AG10803 (cell line): Measurements from ENCODE around the gene MEGF9.
A peak's percentile ranks its signal among the peaks of the same experiment; 100 is the strongest.

Source experiments
- DNase-seq: peaks from one replicate; pipeline ENCODE4 v3.0.0; 2010; ENCODE audit warnings: low read depth
- H3K4me3 ChIP-seq: 2 replicates; pipeline ENCODE4 v1.5.1; 2011; ENCODE audit warnings: mild to moderate bottlenecking, low read length, control low read depth
- TF ChIP-seq, protein P1 (sequence below): conservative IDR thresholded peaks from 2 replicates; pipeline ENCODE4 v1.5.1; 2011; ENCODE audit warnings: mild to moderate bottlenecking, low read length, control low read depth, inconsistent platforms

MEGF9 gene

DNA sequence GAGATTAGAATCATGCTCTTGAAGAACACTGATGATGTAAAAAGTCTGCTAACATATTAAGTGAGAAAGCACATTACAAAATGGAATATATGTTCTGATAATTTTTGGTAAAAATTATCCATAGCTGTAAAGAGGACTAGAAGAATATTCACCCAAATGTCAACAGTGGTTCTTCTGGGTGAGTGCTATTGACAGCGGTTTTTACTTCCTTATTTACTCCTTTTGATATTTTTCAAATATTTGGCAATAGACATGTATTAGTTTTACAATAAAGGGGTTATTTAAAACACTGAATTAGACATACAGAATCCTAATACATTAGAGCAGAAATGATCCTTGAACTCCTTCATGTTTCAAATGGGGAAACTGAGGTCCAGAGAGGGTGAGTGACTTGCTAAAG is 26.9 kb upstream of the MEGF9 start:
- DNase-seq = no peak
- H3K4me3 ChIP-seq = no peak overlapping the region
- TF ChIP-seq, protein P1, sequence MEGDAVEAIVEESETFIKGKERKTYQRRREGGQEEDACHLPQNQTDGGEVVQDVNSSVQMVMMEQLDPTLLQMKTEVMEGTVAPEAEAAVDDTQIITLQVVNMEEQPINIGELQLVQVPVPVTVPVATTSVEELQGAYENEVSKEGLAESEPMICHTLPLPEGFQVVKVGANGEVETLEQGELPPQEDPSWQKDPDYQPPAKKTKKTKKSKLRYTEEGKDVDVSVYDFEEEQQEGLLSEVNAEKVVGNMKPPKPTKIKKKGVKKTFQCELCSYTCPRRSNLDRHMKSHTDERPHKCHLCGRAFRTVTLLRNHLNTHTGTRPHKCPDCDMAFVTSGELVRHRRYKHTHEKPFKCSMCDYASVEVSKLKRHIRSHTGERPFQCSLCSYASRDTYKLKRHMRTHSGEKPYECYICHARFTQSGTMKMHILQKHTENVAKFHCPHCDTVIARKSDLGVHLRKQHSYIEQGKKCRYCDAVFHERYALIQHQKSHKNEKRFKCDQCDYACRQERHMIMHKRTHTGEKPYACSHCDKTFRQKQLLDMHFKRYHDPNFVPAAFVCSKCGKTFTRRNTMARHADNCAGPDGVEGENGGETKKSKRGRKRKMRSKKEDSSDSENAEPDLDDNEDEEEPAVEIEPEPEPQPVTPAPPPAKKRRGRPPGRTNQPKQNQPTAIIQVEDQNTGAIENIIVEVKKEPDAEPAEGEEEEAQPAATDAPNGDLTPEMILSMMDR = no peak

DNA sequence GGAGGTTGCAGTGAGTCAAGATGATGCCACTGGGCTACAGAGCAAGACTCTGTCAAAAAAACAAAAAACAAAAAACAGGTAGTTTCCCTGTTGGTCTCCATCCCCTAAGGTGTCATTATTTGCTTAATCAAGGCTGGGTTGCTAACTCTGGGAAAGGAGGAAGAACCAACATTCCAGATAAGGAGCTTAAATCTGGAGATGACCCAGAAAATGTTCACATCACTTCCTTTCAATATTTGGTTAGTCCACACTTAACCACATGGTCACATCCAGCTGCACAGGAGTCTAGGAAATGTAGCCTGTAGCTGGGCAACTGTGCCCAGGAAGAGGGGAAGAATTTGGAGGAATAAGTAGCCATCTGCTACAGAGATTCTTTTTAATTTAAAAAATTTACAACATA is 25.9 kb upstream of the MEGF9 start:
- H3K4me3 ChIP-seq = no peak overlapping the region
- peak; percentile 35 for DNase-seq
- TF ChIP-seq, protein P1 = no peak

DNA sequence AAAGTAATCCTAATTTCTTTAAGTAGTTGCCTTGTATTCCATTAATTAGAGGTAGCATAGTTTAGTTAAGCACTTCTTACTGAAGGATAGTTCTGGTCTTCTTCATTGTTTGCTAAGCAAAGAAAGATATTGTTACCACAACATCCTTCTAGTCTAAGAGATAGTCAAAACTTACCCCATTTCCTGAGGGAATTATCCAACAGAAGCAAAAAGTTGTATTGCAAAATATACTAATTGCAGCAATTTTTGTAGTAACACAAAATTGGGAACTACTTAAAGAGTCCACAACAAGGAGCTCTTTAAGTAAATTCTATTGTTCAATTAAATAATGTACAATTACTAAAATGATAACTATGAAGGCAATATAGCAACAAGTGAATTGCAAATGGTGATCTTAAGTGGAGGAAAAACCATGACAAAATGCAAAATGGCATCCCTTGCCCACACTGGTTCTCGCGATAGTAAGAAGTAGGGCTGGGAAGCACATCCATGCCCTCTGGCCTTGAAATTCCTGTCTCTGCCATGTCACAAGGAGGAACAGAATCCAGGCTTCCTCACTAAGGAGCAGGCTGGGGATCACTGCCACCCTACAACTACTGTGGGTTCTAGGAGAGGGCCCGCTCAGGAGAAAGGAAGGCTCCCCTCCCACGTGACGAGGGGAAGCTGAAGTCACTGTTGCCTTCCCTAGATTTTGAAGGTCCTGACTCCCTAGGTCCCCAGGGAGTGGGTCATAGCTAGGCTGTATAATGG is 23.3 kb upstream of the MEGF9 start:
- TF ChIP-seq, protein P1 = no peak
- DNase-seq = no peak
- no peak overlapping the region for H3K4me3 ChIP-seq

DNA sequence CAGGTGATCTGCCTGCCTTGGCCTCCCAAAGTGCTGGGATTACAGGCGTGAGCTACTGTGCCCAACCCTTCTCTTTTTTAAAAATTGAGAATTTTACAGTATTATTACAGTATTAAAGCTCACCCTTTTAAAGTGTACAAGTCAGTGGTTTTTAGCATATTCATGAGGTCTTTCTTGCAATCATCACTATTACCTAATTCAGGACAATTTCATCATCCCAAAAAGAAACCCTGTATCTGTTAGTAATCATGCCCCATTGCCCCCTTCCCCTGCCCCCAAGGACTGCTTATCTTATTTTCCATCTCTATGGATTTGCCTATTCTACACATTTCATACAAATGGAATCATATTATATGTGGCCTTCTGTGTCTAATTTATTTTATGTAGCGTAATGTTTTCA is 22.6 kb upstream of the MEGF9 start:
- no peak overlapping the region for H3K4me3 ChIP-seq
- DNase-seq = no peak
- TF ChIP-seq, protein P1 = no peak

DNA sequence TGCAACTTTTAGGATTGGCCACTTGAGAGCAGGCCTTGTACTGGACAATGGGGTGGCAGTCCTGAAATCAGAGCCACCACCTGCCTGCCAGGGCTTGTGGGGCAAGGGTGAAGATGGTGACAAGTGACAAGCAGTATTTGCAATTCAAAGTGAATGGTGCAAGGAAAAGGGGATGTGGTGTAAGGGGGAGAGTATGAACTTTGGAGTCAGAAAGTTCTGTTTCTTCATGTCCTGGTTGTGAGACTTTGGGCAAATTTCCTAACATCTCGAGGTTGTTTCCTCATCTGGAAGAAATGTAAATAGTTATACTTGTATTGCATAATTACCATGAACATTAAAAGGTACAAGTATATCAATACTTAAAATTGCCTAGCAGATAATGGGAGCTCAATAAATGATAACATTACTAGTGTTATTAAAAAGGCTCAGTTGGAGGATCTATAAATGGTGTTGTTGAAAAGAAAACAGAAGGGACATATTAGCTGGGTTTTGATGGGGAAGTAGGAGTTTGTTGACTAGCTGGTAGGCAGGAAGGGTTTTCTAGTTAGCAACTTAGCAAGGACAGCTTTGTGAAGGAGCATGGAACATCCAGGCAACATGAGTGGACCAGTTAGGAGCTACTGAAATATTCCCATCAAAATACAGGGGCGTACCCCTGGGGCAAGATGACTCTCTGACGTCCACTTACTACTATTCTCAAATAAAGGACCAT is 21.3 kb upstream of the MEGF9 start:
- DNase-seq = peak; percentile 82
- TF ChIP-seq, protein P1 = no peak
- no peak overlapping the region for H3K4me3 ChIP-seq

DNA sequence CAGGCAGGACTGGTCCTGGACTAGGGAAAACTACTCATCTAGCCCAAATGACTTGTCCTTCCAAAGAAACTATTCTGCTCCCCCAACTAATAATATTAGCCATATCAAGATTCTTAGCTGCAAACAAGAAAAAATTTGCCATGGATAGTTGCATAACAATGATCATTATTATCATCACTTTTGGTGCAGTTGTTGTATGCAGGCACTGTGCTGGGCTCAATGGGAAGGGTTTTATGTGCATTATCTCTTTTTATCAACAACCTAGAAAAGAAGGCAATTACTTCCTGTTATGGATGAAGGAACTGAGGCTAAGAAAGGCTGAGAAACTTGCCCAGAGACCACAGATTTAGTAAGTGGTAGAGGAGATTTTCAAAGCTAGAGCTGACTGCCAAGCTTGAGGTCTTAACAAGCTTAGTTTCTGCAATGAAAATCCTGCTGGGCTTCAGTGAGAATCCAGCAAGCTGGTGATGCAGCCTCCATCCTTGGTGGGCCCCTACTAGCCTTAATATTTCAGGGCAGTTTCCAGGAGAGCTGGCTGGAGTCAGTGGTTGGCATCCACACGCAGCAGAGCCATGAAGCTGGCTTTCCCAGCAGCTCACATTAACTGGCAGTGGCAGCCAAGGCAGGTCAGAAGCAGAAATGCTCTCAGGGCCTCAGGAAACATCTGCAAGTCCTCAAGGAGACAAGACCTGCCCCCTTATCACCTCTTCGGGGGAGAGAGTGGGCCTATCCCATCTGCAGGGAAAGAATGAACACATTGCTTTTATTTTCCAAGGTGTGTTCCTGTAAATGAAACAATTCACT is 20.5 kb upstream of the MEGF9 start:
- TF ChIP-seq, protein P1 = no peak
- DNase-seq = no peak
- H3K4me3 ChIP-seq = no peak overlapping the region
